NCI-H146 treated with DMSO at 0.1 percent for 48 hours (cell line): ENCODE results near the gene ALOXE3.

Experiments used
- DNase-seq: peaks from one replicate; lab custom pipeline; 2025; ENCODE audit not compliant: unreplicated experiment; lab: John Stamatoyannopoulos, UW

The ALOXE3 gene

DNA sequence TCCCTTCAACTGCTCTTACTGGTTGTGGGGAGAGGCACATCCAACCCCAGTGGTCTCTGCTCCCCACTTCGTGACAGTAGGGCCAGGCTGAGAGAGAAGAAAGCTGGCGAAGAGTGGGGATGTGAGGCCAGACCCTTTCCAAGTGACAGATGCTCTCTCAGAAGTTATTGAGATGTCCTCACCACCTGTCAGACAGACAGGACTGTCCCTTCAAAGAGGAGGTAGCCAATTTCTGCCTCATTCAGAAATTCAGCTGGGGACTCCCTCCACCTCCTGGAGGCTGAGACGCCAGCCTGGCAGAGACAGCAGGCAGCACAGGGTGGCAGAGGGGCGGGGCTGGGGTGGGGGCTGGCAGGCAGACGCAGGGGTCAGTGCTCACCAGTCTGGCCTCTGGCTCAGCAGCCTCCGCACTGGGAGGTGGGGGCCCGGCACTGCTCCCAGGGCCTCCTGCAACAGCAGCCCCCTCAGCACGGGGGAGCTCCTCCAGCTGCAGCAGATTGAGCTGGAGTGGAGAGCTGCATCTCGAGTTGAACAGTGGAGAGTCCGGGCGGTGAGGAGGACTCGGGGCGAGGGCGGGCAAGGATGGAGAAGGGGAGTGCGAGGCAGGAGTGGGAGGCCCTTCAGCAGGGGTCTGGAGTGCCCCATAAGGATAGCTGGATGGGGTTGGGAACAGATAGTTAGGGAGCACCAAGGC is 24.7 kb upstream of the ALOXE3 start:
- no peak for DNase-seq

DNA sequence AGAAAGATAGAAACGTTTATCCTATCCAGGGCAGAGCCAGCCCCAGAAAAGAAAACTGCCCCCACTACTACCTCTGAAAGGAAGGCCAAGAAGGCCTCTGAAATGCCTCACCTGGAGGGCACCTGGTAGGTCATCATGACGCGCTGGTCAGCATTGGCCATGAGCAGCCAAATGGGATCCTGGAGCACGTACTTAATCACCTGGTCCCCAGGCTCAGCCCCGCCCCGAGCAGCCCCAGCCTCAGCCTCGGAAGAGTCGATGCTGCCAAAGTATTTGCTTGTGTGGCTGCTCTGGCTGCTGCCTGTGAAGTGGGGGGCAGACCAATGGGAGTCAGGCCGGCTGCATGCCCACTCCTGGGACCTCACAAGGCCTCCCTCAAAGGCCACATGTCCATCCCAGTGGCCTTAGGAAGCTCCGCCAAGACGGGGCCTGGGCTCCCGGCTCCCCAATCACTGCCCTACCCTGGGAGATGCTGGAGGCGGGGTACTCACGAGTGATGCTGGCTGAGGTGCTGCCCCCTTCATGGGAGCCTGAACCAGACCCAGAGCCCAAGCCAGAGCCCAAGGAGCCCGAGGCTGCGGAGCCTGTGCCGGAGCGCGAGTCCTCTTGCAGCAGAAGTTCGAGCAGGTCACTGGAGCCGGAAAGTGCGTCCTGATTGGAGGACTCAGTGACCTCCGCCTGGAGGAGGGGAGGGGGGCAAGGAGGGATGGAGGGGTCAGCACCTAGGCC is 24.0 kb upstream of the ALOXE3 start:
- no peak for DNase-seq

DNA sequence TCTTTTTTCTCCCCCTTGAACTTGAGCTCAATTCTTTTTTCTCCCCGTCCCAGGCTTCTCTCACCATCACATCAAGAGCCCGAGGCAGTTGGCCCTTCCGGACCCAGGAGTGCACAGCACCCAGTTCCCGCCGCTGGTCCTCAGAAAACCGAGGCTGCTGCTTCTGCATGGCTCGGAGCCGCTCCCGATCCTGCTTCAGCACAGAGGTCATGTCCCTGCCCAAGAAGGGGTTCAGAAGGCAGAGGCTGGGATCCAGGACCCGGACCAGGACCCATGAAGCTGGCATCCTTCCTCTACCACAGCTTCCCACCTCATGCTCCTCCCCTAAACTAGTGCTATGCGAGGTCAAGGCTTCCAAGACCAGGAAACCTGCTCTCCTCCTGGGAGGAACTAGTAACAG is 23.4 kb upstream of the ALOXE3 start:
- no peak for DNase-seq

DNA sequence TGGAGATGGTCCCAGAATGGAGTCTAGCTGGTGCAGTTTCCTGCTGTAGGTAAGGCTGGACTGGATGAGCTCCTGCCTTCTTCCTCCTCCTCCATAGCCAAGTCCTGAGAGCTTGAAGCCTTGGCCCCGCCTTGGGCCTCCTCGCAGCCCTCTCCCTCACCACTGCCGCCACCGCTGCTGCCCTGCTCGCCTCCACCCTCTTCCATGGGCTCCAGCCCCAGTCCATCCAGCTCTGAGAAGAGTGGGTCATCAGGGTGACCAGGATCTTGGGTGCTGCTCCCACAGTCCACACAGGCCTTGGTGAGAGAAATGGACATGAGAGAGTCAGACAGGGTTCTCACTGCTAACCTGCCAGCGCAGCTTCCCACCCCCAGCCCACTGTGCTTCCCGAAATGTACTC is 22.7 kb upstream of the ALOXE3 start:
- DNase-seq = no peak

DNA sequence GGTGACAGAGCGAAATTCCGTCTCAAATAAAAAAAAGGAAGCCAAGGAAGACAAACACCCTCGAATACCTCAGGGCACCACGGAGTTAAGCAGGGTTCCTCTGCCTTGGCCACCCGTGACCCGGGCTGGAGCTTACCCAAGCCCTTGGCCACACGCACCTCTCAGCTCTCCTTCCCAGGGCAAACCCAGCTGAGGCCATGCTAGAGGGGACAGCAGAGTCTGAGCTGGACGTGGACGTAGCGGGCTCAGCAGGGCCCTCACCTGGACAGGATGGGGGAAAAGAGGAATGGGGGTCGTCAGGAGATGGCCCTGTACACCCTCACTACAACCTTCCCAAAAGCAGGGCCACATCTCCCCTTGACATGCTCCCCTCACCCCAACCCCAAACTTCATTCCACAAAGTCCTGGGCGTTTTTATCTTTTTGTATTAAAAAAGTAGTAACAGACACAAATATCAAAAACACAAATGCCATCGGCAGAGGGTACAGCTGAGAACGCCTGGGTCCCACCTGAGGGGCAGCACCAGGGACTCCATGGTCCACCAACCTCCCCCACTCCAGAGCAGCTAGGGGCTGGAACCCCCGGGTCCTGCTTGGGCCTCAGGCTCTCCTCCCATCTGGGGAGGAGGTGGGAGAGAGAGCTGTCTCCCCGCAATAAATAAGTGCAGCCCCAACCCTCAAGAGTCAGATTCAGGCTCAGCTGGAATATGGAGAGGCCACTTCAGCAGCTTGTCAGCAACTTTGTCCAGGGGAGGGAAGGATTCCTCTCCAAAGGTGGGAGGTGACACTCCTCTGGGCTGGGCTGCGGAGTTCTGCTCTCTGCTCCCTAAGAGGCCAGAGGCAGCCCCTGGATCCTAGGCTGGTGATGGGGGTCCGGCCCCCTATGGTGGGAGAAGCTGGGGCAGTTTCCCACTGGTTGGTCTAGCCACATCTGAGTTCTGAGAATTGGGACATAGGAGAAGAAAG is 22.0 kb upstream of the ALOXE3 start:
- no peak for DNase-seq

DNA sequence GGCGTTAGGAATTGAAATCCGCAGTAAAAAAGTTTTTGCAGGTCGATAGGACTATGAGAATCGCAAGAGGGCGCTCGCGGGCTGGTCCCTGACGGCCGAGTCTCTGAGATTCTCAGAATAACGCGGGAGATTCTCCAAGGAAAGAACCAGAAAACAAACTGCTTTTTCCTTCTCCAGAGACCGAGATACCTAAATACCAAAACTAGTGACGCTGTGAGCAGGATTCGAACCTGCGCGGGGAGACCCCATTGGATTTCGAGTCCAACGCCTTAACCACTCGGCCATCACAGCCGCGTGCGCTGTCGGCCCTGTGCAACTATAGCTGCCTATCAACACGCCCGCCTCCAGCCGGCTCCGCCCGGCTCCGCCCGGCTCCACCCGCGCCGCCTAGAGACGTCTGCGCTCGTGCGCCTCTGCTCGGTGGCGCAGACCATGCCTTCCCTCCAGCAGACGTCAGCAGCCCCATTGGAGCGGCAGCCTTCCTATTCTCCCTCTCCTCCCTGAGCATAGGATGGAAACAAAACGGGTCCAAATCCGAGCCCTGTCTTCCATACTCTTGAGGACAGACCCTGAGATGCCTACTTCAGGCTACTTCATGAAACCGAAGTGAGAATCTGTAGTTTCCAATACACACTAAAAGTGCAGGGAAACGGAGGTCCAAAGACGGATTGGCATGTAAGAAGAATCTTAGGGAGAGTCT is 20.5 kb upstream of the ALOXE3 start:
- peak; percentile 90 for DNase-seq

DNA sequence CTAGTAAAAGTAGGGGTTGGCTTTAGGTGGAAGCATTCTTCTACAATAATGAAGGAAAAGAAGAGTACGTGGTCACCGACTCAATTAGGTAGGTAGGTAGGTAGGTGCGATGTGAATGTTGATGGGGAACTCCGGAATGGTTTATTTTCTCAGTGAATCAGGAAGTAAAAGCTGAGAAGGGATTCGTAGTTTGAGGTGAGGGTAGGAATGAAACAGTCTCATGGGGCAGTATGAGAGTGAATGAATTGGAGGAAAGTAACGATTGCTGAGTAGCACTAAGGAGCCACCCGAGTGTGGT is 20.0 kb upstream of the ALOXE3 start:
- no peak for DNase-seq

DNA sequence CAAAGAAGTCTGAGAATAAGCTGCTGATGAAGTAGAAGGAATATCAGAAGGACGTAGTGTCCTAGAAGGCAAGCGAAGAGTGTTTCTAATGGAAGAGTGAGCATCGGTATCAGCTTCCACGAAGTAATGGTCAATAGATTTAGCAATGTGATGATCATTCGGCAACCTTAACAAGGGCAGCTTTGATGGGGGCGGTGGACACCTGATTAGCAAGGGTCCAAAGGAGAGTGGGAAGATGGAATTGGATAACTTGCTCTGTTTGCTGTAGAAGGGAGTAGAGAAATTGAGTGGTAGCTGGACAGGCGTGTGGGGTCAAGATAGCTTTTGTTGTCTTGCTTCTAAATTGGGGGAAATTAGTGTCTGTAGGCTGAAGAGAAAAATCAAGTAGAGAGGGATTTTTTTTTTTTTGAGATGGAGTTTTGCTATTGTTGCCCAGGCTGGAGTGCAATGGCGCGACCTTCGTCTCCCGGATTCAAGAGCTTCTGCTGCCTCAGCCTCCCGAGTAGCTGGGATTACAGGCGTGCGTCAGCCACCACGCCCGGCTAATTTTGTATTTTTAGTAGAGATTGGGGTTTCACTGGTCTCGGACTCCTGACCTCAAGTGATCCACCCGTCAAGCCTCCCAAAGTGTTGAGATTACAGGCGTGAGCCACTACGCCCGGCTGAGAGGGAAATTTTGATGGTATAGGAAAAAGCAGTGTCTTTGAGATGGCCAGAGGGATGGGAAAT is 19.5 kb upstream of the ALOXE3 start:
- DNase-seq = no peak

DNA sequence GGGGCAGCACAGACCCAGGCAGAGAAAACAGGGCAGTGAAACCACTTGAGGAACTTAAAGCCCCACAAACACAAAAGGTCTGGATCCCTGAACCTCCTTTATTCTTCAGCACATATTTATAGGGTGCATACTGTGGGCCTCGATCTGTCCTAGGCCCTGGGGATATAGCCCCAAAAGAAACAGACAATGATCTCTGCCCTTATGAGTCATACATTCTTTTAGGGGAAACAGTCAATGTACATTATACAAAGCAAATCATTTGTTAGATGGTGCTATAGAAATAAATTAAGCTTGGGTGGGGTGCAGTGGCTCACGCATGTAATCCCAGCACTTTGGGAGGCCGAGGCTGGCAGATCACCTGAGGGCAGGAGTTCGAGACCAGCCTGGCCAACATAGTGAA is 15.6 kb upstream of the ALOXE3 start:
- no peak for DNase-seq

DNA sequence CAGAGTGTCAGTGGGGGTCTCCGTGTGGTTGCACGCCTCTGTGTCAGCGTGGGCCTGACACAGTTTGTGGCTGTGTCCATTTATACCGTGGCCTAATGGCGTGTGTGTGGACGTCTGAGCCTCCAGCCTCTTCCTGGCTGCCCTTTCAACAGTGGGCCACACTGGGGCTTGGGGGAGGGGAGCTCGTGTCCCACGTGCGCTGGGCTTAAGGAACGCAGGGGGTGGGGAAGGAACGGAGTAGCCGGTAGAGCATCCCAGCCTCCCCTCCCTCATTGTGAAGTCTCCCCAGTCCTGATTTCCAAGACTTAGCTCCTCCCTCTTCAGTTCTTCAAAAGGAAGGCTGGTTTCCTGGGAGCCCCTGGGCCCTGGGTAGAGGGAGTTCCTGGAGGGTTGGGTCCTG is 15.1 kb upstream of the ALOXE3 start:
- no peak for DNase-seq

DNA sequence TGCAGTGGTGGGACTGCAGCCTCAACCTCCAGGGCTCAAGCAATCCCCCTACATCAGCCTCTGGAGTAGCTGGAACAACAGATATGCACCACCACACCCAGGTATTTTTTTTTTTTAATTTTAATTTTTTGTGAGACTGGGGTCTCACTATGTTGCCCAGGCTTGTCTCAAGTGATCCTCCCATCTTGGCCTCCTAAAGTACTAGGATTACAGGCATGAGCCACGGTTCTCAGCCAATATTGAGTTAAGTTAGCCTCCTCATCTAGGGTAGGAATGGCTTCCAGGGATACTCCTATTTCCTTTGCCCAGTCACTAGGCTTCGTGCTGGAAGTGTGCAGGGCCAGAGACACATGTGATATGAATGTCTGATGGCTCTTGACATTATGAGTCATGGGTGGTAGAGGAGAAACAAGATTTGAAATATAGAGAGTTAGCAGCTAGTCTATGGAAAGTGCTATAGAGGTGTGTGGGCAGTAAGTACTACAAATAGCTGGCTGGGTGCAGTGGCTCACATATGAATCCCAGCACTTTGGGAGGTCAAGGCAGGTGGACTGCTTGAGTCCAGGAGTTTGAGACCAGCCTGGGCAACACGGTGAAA is 13.6 kb upstream of the ALOXE3 start:
- no peak for DNase-seq

DNA sequence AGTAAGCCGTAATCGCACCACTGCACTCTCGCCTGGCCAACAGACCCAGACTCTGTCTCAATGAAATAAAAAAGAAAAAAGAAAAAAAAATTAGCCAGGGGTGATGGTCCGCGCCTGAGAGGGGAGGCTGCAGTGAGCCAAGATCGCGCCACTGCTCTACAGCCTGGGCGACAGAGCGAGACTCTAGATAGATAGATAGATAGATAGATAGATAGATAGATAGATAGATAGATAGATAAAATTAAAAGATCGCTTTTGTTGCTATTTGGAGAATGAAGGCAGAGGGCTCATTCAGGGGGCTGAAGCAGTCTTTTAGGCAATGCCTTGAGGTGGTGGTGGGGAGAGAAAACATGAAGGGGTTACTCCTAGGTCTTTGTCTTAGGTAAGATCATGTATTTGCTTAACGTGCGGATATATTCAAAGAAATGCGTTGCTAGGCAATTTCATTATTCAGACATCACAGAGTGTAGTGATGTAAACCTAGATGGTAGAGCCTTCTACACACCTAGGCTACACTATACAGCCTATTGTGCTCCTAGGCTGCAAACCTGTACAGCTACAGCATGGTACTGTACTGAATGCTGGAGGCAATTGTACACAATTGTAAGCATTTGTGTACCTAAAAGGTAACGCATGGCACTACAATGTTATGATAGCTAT is 9.9 kb upstream of the ALOXE3 start:
- peak; percentile 17 for DNase-seq

DNA sequence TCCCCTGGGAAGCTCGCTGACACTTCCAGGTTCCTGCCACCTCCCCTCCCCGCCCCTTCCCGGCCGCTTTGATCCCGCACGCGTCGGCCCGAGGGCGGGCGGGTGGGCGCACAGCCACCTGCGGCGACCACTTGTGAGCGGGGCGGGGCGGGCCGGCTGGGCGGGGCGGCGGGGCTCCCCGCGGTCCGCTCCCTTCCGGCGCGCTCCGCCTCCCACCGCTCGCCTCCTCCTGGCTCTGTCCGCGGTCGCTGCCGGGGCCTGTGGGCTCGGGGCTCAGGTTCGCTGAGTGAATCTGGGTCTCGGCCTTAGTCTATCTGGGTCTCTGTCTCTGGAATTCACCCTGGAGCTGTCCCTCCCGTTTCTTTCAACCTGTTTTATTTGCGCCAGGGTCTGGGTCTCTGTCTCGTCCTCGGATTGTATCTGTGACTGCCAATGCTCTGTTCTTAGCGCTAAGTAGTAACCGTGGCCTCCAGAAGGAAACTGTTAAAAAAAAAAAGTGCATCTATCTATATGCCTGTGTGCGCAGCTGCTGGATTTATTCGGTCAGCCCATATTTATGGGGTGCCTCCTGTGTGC is 8.3 kb upstream of the ALOXE3 start:
- DNase-seq = peak; percentile 47

DNA sequence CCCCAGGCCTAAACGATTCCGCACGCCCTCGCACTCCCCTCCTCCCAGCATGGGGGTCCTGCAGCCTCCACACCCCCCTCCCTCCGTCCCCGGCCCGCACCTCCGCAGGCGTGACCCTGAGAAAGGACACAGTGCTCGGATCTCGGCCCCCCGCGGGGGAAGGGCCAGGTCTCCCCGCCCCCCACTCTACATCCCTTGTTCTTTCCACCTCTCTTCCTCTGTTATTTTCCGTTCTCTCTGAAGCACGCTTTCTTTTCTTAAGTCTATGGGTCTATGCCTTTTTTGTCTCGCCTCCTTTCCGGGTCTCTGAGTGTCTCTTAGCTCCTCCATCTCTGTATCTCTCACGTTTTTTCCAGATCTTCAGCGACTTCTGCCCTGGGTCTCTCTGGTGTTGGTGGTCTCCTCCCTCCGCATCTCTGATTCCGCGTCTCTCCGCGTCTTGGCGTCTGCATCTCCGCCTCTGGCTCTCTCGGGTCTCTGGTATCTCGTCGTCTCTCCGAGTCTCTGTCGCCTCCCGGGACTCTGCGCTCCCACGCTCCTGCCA is 7.7 kb upstream of the ALOXE3 start:
- DNase-seq = no peak

DNA sequence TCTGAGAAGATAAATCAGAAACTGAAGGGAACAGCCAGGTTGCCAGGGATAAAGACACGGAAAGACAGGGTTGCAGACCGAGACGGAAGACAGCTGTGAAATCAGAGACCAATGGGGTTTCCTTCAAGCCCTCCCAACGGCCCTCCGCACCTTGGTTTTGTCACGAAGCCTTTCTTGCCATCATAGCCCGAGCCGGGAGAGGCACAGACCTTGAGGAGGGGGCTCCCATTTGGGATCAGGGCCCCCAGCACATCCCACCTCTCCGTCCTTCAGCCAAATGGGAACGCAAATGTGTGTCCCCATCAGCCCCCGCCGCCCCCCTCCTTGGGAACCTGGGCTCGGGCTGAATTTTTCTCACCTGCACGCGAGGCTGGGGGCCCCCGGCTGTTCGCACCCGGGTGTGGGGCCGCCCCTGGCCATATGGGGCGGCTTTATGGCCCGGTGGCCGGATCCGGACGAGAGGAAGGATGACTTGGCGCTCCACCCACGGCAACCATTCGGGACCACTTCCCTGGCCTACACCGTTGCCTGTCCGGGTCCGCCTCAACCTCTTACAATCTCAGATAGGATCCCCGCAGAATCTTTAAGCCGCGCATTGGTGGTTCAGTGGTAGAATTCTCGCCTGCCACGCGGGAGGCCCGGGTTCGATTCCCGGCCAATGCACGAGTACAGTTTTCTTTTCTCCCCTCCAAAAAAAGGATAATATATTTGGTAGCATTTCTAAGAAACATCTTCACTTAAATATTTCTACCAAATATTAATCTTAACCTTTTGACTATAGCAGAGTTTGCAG is 7.0 kb upstream of the ALOXE3 start:
- peak; percentile 50 for DNase-seq

DNA sequence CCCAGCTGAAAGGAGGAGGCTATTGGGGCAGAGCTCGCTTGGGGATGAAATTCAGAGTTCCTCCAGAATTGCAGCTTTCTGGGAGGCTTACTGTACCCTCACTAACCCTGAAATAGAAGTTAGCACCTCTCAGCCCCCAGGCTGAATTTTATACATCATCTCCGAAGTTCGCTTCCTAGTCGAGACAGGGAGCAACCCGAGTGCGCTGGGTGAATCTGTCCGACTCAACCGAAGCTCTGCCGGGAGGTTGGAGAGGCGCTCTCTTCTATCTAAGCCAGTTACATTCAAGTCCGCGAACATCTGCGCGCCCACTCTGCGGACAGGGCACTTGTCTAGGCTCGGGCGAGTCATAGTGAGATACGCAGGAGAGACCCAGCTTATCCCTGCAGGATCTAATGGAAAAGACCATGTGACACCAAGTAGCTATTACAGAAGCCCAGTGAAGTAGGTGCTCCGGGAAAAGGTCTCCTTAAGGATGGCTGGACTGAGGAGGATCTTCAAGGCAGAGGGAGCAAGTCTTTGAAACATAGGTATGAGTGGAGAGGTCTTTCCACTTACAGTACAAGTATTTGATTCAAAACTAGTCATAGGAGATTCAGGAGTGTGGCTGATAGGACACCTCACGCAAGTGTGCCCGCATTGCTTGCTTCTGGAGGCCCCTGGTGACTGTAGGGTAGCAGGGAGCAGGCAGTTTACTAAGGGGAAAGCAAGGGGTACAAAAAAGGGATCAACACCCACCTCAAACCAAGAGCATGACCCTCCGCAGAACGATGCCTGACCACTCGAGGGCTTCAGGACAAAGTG is 6.2 kb upstream of the ALOXE3 start:
- no peak for DNase-seq

DNA sequence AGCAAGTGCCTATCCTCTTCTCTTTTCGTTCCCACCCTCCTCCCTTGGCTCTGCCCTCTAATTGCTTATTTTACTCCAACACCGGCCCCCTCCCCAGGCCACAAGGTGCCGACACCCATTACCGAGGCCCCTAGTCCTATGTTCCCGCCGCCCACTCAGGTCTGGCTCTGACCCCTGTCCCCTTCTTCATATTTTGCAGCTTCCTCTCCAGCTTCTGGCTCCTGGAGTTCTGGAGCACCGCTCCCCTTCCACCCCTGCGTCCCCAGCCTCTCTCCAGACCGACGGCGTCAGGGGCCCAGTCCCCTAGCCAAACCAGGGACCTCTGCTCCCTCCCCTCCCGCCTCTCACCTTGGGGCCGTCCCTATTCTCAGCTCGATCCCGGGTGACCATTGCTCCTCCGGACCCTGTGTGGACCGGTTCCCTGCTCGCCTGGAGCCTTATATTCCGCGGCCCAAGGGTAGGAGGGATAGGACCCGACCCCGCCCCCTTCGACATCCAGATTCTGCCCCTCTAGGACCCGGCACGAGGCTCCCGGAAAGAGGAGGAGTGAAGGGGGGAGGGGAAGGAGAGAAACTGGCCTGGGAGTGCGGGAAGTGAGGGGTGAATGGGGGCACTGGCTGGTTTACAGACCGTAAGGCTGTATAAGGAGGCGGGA is 5.5 kb upstream of the ALOXE3 start, which contains the start of gene HES7:
Gene HES7, minus strand, starts transcription at position 412 of the 655 bp plus-strand sequence. Its CDS starts 22 bp downstream, at position 390.
- DNase-seq = no peak
